GM18511 (cell line): ENCODE measurements around the gene DTNBP1.

Experiments
- ATAC-seq: cut with Tn5 transposase; IDR thresholded peaks from one replicate; pipeline ENCODE4 v1.9.1; 2021; ENCODE audit warnings: mild to moderate bottlenecking, moderate library complexity; ENCODE audit not compliant: unreplicated experiment

The DTNBP1 gene

GRCh38 chr6:15626878-15627674, 35.8 kb downstream of the DTNBP1 start:
- no peak for ATAC-seq

GRCh38 chr6:15626160-15626559, 36.7 kb downstream of the DTNBP1 start:
- ATAC-seq, result no peak

GRCh38 chr6:15623276-15624116, 39.3 kb downstream of the DTNBP1 start:
- ATAC-seq, result no peak

- no peak for ATAC-seq
Observed at GRCh38 chr6:15622045-15622740, 40.6 kb downstream of the DTNBP1 start.

GRCh38 chr6:15621203-15622044, 41.4 kb downstream of the DTNBP1 start:
- peak; percentile 93 for ATAC-seq

- no peak for ATAC-seq
Observed at GRCh38 chr6:15620611-15621010, 42.2 kb downstream of the DTNBP1 start.

- no peak for ATAC-seq
Observed at GRCh38 chr6:15619330-15619729, 43.5 kb downstream of the DTNBP1 start.

- no peak for ATAC-seq
Observed at GRCh38 chr6:15618685-15619084, 44.1 kb downstream of the DTNBP1 start.

- ATAC-seq, result no peak
Observed at GRCh38 chr6:15616261-15616660, 46.6 kb downstream of the DTNBP1 start.

GRCh38 chr6:15615802-15616201, 47.0 kb downstream of the DTNBP1 start:
- ATAC-seq, result peak; percentile 91

GRCh38 chr6:15614277-15614676, 48.6 kb downstream of the DTNBP1 start:
- ATAC-seq, result no peak

- no peak for ATAC-seq
Observed at GRCh38 chr6:15608396-15608795, 54.4 kb downstream of the DTNBP1 start.

GRCh38 chr6:15607603-15608002, 55.2 kb downstream of the DTNBP1 start:
- ATAC-seq, result no peak

- no peak for ATAC-seq
Observed at GRCh38 chr6:15606347-15606746, 56.5 kb downstream of the DTNBP1 start.

GRCh38 chr6:15604843-15605242, 58.0 kb downstream of the DTNBP1 start:
- ATAC-seq, result no peak

GRCh38 chr6:15602154-15602553, 60.7 kb downstream of the DTNBP1 start:
- no peak for ATAC-seq

GRCh38 chr6:15598273-15598798, 64.5 kb downstream of the DTNBP1 start:
- ATAC-seq, result no peak

- no peak for ATAC-seq
Observed at GRCh38 chr6:15596186-15596896, 66.5 kb downstream of the DTNBP1 start.

GRCh38 chr6:15595461-15596173, 67.2 kb downstream of the DTNBP1 start:
- no peak for ATAC-seq
